OCI-LY7 (cell line): ENCODE data around the gene TRAF1. TPM values are rescaled to one million over a fixed set of nuclear protein-coding genes. Genes with fewer than 3 reads are reported as not detected.

Source experiments
- BruUV-seq: library from RNA; stranded (reverse); fragments of 400-500 nt; replicated peaks from 2 replicates; lab custom pipeline; 2021; lab: Mats Ljungman, UMichigan
- CTCF ChIA-PET: fragments of 300-600 bp; sonication (Branson Sonifier 250); formaldehyde crosslinking; loops from one replicate; lab custom pipeline; 2022; ENCODE audit warnings: antibody characterized with exemption; ENCODE audit not compliant: unreplicated experiment; lab: Charles Lee
- POLR2A ChIA-PET: fragments of 300-600 bp; sonication (Branson Sonifier 250); formaldehyde crosslinking; loops from one replicate; lab custom pipeline; 2022; ENCODE audit warnings: antibody characterized with exemption; lab: Charles Lee
- DNase-seq: peaks from one replicate; pipeline ENCODE4 v3.0.0-alpha.2; 2015; ENCODE audit warnings: low spot score
- H2AFZ ChIP-seq: fragments of 200-600 bp; sonication (generic), shearing (Covaris generic); 2 replicates; pipeline ENCODE4 v1.6.1; 2014; ENCODE audit warnings: mild to moderate bottlenecking, antibody characterized with exemption, low read length, moderate library complexity
- H3K27ac ChIP-seq: fragments of 200-600 bp; sonication (generic); 2 replicates; pipeline ENCODE4 v1.5.1; 2014; ENCODE audit warnings: mixed run types, low read depth, mild to moderate bottlenecking, moderate library complexity, low read length, inconsistent platforms; ENCODE audit not compliant: poor library complexity, severe bottlenecking
- H3K36me3 ChIP-seq: fragments of 200-600 bp; sonication (generic); 2 replicates; pipeline ENCODE4 v1.6.1; 2014; ENCODE audit warnings: mild to moderate bottlenecking, antibody characterized with exemption, low read length, moderate library complexity, mixed read lengths; ENCODE audit not compliant: insufficient read depth
- H3K4me1 ChIP-seq: fragments of 200-600 bp; sonication (generic); 2 replicates; pipeline ENCODE4 v1.5.1; 2014; ENCODE audit warnings: mild to moderate bottlenecking, low read length; ENCODE audit not compliant: insufficient read depth, poor library complexity, severe bottlenecking
- H3K4me2 ChIP-seq: fragments of 200-600 bp; sonication (generic); 2 replicates; pipeline ENCODE4 v1.6.1; 2014; ENCODE audit warnings: mild to moderate bottlenecking, low read length
- H3K4me3 ChIP-seq: fragments of 200-600 bp; sonication (generic); 2 replicates; pipeline ENCODE4 v1.5.1; 2014; ENCODE audit warnings: mild to moderate bottlenecking, low read depth, low read length; ENCODE audit not compliant: poor library complexity, severe bottlenecking
- H3K79me2 ChIP-seq: fragments of 200-600 bp; sonication (generic); 2 replicates; pipeline ENCODE4 v1.6.1; 2016; ENCODE audit warnings: low read depth, mild to moderate bottlenecking, low read length, moderate library complexity, mixed read lengths; ENCODE audit not compliant: insufficient read depth
- H3K9me2 ChIP-seq: fragments of 200-600 bp; sonication (generic); 2 replicates; pipeline ENCODE4 v1.6.1; 2016; ENCODE audit warnings: mild to moderate bottlenecking, low read length, mixed read lengths; ENCODE audit not compliant: insufficient read depth
- H3K9me3 ChIP-seq: fragments of 200-600 bp; sonication (generic); 2 replicates; pipeline ENCODE4 v1.6.1; 2014; ENCODE audit warnings: mild to moderate bottlenecking, mixed run types, low read length, mixed read lengths
- H4K20me1 ChIP-seq: fragments of 200-600 bp; sonication (generic); 2 replicates; pipeline ENCODE4 v1.6.1; 2014; ENCODE audit warnings: mild to moderate bottlenecking, antibody characterized with exemption, low read length, moderate library complexity, mixed read lengths; ENCODE audit not compliant: insufficient read depth
- EZH2phosphoT487 ChIP-seq: fragments of 200-600 bp; sonication (generic); IDR thresholded peaks from 2 replicates; pipeline ENCODE4 v1.6.1; 2018; ENCODE audit warnings: low read depth, borderline replicate concordance, mild to moderate bottlenecking, mixed run types, antibody characterized with exemption, low read length, moderate library complexity, mixed read lengths
- intact Hi-C: fragments of 100-400 bp; cut with micrococcal nuclease; formaldehyde crosslinking; loops from one replicate; pipeline ENCODE4 v1.10.0; 2022; ENCODE audit not compliant: unreplicated experiment
- total RNA-seq, 2 experiments: library from RNA; depleted of rRNA in 1 of 2; stranded (reverse); fragments of >200 nt in 1 of 2; shearing (Covaris generic) in 1 of 2; gene quantifications; 2 replicates each; pipeline ENCODE4 v1.2.3, GENCODE V29; 2014 to 2022
- TF ChIP-seq, protein P1 (sequence below): fragments of 200-600 bp; sonication (generic); conservative IDR thresholded peaks from 2 replicates; pipeline ENCODE4 v1.5.1; 2014; ENCODE audit warnings: mild to moderate bottlenecking, antibody characterized with exemption, low read length, moderate library complexity, mixed read lengths

Gene TRAF1
- total RNA-seq, 2 experiments from 2014 or later, result 24.2 to 50.5 TPM

DNA sequence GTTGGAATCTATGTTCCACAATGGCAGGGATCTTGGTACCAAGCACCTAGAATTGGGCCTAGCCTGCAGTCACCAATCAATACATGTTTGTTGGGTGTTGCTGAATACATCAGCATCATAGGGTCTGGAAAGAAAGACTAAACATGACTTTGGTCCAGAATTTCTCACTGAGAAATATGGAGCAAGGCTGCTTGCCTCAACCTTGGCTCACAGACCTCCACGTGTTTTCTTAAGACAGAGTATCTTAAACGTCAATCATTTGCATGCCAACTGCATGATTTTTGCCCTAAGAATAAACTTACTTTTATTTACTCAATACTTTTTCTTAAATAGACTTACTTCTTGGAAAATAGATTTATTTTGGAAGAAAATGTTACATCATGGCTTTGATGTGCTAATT is 22.7 kb upstream of the TRAF1 start:
- Histone ChIP-seq H4K20me1 (no peaks in the 10 kb centered on the region), H2AFZ (no peak overlapping the region), H3K9me2 (no peaks in the 10 kb centered on the region), H3K9me3 (no peaks in the 10 kb centered on the region), H3K4me3 (no peak overlapping the region), H3K27ac (no peak overlapping the region), H3K79me2 (no peaks in the 10 kb centered on the region), H3K36me3 (no peaks in the 10 kb centered on the region), H3K4me2 (no peak overlapping the region), H3K4me1 (peaks cover 15% of the 10 kb centered on the region)
- CTCF ChIA-PET, result no interaction called here
- BruUV-seq, result no TSS peak
- intact Hi-C loops, result no loop called here
- POLR2A ChIA-PET, result no interaction called here
- TF ChIP-seq, protein P1, sequence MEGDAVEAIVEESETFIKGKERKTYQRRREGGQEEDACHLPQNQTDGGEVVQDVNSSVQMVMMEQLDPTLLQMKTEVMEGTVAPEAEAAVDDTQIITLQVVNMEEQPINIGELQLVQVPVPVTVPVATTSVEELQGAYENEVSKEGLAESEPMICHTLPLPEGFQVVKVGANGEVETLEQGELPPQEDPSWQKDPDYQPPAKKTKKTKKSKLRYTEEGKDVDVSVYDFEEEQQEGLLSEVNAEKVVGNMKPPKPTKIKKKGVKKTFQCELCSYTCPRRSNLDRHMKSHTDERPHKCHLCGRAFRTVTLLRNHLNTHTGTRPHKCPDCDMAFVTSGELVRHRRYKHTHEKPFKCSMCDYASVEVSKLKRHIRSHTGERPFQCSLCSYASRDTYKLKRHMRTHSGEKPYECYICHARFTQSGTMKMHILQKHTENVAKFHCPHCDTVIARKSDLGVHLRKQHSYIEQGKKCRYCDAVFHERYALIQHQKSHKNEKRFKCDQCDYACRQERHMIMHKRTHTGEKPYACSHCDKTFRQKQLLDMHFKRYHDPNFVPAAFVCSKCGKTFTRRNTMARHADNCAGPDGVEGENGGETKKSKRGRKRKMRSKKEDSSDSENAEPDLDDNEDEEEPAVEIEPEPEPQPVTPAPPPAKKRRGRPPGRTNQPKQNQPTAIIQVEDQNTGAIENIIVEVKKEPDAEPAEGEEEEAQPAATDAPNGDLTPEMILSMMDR, result no peak
- no peak for DNase-seq

- no TSS peak for BruUV-seq
- H3K9me2 ChIP-seq, result no peaks in the 10 kb centered on the region
- no peak for TF ChIP-seq EZH2phosphoT487
- TF ChIP-seq, protein P1, result no peak
- no peaks in the 10 kb centered on the region for H3K9me3 ChIP-seq
- DNase-seq, result no peak
- H3K4me1 ChIP-seq, result peaks cover 19% of the 10 kb centered on the region
- H3K27ac ChIP-seq, result no peak overlapping the region
- no peak overlapping the region for H2AFZ ChIP-seq
- H3K4me3 ChIP-seq, result no peak overlapping the region
- ChIA-PET CTCF (no interaction called here), POLR2A (no interaction called here)
- no peaks in the 10 kb centered on the region for H3K36me3 ChIP-seq
- H4K20me1 ChIP-seq, result no peaks in the 10 kb centered on the region
- intact Hi-C loops, result no loop called here
- no peaks in the 10 kb centered on the region for H3K79me2 ChIP-seq
- no peak overlapping the region for H3K4me2 ChIP-seq
Observed at GRCh38 chr9:120948824-120949223, 22.2 kb upstream of the TRAF1 start.

GRCh38 chr9:120947222-120947621 is 20.6 kb upstream of the TRAF1 start:
- DNase-seq, result no peak
- CTCF ChIA-PET, result no interaction called here
- Histone ChIP-seq H3K79me2 (no peaks in the 10 kb centered on the region), H3K4me1 (peaks cover 21% of the 10 kb centered on the region), H3K27ac (no peak overlapping the region), H3K4me2 (no peak overlapping the region), H4K20me1 (no peaks in the 10 kb centered on the region), H3K9me3 (no peaks in the 10 kb centered on the region), H3K4me3 (no peak overlapping the region), H3K36me3 (no peaks in the 10 kb centered on the region), H2AFZ (no peak overlapping the region), H3K9me2 (no peaks in the 10 kb centered on the region)
- POLR2A ChIA-PET, result interaction anchor here (0.5 to 1.8 kb wide), 2 partner anchors 11 to 237 kb away, joined by 4 to 5 read pairs; no protein-coding TSS in a partner anchor
- BruUV-seq, result no TSS peak
- intact Hi-C loops, result no loop called here
- TF ChIP-seq, protein P1, result no peak
- TF ChIP-seq EZH2phosphoT487, result no peak
